Kidney tubule cell (primary cell): Measurements from ENCODE around the gene PSMG3.

Source experiments
- DNase-seq: peaks from one replicate; pipeline ENCODE4 v3.0.0-alpha.2; 2018; ENCODE audit warnings: low spot score

Gene PSMG3

GRCh38 chr7:1544896-1545416 is 24.9 kb downstream of the PSMG3 start:
- no peak for DNase-seq

- DNase-seq, result no peak
These were observed 25.5 kb downstream of the PSMG3 start for GRCh38 chr7:1544178-1544895.

GRCh38 chr7:1543826-1544177 is 26.0 kb downstream of the PSMG3 start:
- no peak for DNase-seq

GRCh38 chr7:1542841-1543747 is 26.7 kb downstream of the PSMG3 start:
- DNase-seq, result no peak

DNA sequence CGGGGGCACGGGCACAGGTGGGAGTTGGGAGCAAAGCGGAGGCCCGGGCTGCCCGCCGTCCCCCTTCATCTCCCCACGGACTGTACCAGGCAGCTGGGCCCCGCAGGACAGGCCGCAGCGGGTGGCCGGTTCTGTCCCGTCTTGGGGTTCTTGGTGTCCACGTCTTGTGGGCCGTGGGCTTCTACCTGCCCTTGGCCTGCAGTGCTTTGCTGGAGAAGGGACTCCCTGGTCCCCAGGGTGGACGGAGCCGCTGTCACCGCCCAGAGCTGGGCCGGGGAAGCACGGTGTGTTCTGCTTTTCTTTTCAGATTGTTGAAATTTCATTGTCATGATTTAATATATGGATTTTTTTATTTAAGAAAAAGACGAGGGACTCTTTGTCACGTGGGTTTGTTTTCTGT is 27.5 kb downstream of the PSMG3 start:
- no peak for DNase-seq

- DNase-seq, result no peak
These were observed 28.2 kb downstream of the PSMG3 start for GRCh38 chr7:1541431-1542162.

GRCh38 chr7:1540776-1541271 is 29.0 kb downstream of the PSMG3 start:
- DNase-seq, result no peak

DNA sequence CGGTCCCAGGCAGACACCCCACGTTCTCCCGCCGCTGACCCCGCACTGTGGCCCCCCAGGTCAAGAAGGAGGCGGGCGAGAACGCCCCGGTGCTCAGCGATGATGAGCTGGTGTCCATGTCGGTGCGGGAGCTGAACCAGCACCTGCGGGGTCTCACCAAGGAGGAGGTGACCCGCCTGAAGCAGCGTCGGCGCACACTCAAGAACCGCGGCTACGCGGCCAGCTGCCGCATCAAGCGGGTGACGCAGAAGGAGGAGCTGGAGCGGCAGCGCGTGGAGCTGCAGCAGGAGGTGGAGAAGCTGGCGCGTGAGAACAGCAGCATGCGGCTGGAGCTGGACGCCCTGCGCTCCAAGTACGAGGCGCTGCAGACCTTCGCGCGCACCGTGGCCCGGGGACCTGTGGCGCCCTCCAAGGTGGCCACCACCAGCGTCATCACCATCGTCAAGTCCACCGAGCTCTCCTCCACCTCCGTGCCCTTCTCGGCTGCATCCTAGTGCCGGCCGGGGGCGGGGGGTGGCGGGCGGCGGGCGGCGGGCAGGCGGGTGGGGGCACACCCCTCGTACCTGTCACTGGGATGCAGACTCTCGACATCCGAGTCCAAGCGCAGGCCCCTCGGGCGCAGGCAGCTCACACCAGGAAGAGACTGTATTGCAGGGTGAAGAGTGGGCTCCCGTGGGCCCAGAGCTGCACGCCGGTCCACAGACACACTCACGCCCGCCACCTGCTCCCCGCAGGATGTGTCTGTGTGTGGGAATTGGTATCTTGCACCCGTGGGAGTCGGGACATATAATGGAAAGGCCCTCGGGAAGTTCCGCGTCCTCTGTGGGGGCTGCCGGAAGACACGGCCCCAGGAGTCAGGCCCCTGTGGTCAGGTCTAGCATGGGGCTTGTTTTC is 29.7 kb downstream of the PSMG3 start:
- DNase-seq, result no peak

DNA sequence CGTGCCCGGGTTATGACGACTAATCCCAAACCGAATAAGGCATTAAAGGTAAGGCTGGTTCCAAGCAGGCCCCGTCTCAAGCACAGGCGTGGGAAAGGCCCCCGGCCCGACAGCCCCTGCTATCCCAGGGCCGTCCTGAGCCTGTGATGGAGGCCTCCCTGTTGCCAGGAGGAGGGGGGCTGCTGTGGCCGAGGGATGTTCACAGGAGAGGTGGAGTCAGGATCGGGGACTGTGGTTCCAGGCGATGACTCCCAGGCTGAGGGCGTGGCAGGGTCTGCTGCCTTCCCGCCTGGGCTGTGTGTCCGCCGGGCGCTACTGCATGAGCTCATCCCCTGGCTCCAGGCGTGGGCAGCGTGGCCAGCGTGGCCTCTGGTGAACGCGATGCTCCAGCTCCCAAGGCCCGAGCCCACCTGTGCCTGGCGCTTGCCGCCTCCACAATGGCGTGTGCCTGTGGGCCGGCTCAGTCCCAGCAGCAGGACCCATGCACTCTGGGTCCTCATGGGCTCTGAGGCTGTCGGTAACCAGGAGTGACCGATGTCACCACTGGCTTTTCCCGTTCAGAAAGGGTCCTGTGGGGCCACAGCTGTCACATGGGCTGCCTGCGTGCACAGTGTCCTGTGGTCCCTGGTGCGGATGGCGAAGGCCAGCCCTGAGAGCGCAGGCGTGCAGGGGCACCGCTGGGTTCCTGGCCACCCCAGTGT is 30.5 kb downstream of the PSMG3 start:
- no peak for DNase-seq

- peak; percentile 53 for DNase-seq
These were observed 31.2 kb downstream of the PSMG3 start for GRCh38 chr7:1538544-1539180.

GRCh38 chr7:1537535-1538412 is 32.1 kb downstream of the PSMG3 start:
- DNase-seq, result peak; percentile 96

DNA sequence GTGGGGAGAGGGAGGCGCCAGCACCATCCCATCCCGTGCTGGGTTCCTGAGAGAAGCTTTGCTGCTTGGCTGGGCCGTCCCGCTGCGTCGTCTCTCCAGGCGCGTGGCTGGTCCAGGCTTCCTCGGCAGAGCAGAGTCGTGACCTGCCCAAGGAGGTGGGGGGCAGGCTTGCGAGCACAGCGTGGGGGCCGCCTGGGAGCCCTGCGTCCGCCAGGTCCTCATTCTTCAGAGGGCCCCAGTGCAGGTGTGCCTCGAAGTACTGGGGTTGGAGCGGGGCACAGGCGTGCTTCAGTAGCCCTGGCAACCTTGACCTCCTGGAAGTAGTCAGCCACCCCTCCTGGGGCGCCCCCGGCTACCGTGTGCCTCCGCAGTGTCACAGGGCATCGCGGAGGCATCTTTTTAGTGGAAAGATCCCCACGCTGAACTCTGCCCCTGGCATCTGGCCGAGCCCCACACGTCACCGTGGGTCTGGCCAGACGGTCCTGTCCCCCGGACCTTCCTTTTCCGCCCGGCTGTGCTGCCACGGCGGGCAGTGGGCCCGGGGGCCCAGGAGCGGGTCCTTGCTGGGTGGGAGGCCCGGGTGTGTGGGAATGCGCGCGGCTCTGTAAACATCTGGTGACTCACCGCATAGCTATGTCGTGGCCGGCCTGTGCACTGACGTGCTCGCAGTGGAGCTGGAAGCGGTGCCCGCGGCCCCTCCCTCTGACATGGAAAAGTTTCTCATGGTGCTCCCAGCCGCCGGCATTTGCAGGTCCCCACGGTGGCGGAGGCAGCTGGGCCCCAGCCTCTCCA is 32.9 kb downstream of the PSMG3 start:
- peak; percentile 97 for DNase-seq

DNA sequence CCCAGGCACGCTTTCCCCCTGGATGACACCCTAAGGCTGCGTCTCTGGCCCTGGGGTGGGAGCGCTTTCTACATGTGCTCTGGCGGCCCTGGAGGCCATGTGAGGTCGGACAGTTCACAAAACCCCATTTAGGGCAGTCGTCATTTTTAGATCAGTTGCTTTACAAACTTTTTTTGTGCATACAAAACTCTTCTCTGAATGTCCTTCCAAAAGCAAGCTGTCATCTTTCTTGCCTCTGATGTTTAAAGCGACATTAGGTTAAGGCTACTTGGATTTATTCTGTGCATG is 33.4 kb downstream of the PSMG3 start:
- DNase-seq, result no peak

- DNase-seq, result no peak
These were observed 34.0 kb downstream of the PSMG3 start for GRCh38 chr7:1535701-1536454.

- DNase-seq, result no peak
These were observed 34.8 kb downstream of the PSMG3 start for GRCh38 chr7:1535100-1535458.

DNA sequence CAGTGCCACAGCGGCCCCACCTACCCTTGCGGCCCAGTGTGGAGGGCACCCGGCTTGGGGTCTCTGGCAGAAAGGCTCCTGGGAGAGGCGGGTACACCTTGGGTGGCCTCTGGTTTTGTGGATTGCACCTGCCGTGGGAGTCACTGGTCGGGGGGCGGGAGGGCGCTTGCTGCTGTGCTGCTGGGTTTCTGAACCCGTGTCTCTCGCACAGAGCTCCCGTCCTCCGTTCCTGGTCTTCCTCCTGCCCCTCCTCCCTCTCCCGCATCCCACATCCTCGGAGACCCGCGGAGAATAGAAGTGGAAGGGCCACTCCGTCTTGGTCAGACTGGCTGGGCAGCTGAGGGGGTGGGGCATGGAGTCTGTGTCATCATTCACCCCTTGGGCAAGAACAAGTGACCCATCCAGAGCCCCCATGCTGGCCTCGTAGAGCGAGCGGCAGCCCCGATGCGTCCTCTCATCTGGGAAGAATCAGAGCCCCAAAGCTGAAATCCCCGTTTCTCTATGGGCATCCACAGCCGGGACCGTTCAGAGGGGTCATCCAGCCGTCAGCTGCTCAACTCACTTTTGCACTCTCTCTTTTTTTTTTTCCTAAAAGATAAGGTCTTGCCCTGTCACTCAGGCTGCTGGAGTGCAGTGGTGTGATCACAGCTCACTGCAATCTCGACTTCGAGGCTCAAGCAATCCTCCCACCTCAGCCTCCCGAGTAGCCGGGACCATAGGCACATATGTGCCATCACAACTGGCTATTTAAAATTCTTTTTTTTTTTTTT is 35.3 kb downstream of the PSMG3 start:
- no peak for DNase-seq
